ENCODE data around the gene PRSS22.

The PRSS22 gene

GRCh38 chr16:2827831-2828520 is 30.0 kb downstream of the PRSS22 start:
- DNase-seq: no peak

- DNase-seq: no peak
These were observed 30.6 kb downstream of the PRSS22 start for GRCh38 chr16:2827374-2827791.

GRCh38 chr16:2826591-2827373 is 31.2 kb downstream of the PRSS22 start:
- DNase-seq: no peak

- DNase-seq: no peak
These were observed 32.1 kb downstream of the PRSS22 start for GRCh38 chr16:2825906-2826305.

- no peak for DNase-seq
These were observed 32.8 kb downstream of the PRSS22 start for GRCh38 chr16:2825049-2825742.

- no peak for DNase-seq
These were observed 33.3 kb downstream of the PRSS22 start for GRCh38 chr16:2824626-2825025.

- DNase-seq: no peak
These were observed 35.5 kb downstream of the PRSS22 start for GRCh38 chr16:2822496-2822895.

GRCh38 chr16:2822158-2822495 is 35.8 kb downstream of the PRSS22 start:
- no peak for DNase-seq

GRCh38 chr16:2821487-2822157 is 36.3 kb downstream of the PRSS22 start:
- DNase-seq: no peak

GRCh38 chr16:2820836-2821486 is 37.0 kb downstream of the PRSS22 start:
- no peak for DNase-seq

- no peak for DNase-seq
These were observed 37.8 kb downstream of the PRSS22 start for GRCh38 chr16:2819939-2820835.

GRCh38 chr16:2819179-2819938 is 38.6 kb downstream of the PRSS22 start:
- DNase-seq: no peak

- no peak for DNase-seq
These were observed 39.6 kb downstream of the PRSS22 start for GRCh38 chr16:2818272-2818876.

GRCh38 chr16:2817340-2818271 is 40.4 kb downstream of the PRSS22 start:
- DNase-seq: no peak

GRCh38 chr16:2816751-2817339 is 41.1 kb downstream of the PRSS22 start, which contains the start of gene PRSS21:
Gene PRSS21 (plus strand): TSS chr16:2817237. CDS start chr16:2817269, 32 bp downstream.
- DNase-seq: no peak

- no peak for DNase-seq
These were observed 42.6 kb downstream of the PRSS22 start for GRCh38 chr16:2815299-2815771.

GRCh38 chr16:2814551-2815298 is 43.2 kb downstream of the PRSS22 start:
- no peak for DNase-seq

- DNase-seq: no peak
These were observed 44.2 kb downstream of the PRSS22 start for GRCh38 chr16:2813771-2814221.
